H1 (cell line): ENCODE measurements around the gene PLGRKT. TPM values are rescaled to one million over a fixed set of nuclear protein-coding genes. Genes with fewer than 3 reads are reported as not detected.

Experiments used
- BACH1 ChIP-seq: IDR thresholded peaks from 2 replicates; pipeline ENCODE4 v1.6.1; 2012; ENCODE audit warnings: low read length, improper control_type of control experiment
- CREB1 ChIP-seq: IDR thresholded peaks from 2 replicates; pipeline ENCODE4 v1.6.1; 2012; ENCODE audit warnings: inconsistent platforms
- EGR1 ChIP-seq: IDR thresholded peaks from 2 replicates; pipeline ENCODE4 v1.6.1; 2011; ENCODE audit warnings: low read depth, low read length, borderline replicate concordance
- FOSL1 ChIP-seq: IDR thresholded peaks from 2 replicates; pipeline ENCODE4 v1.6.1; 2011; ENCODE audit warnings: mild to moderate bottlenecking, low read depth, low read length, moderate library complexity; ENCODE audit not compliant: insufficient read depth
- SIN3A ChIP-seq, 2 experiments: IDR thresholded peaks in 1 of 2; conservative IDR thresholded peaks in 1 of 2; 2 replicates each; pipeline ENCODE4 v1.6.1; 2011 to 2012; ENCODE audit warnings: low read length in 2 of 2, improper control_type of control experiment in 1 of 2, low read depth in 1 of 2, mild to moderate bottlenecking in 1 of 2
- SRF ChIP-seq: IDR thresholded peaks from 2 replicates; pipeline ENCODE4 v1.6.1; 2011; ENCODE audit warnings: mild to moderate bottlenecking, low read depth, low read length, moderate library complexity
- TCF12 ChIP-seq: IDR thresholded peaks from 2 replicates; pipeline ENCODE4 v1.6.1; 2011; ENCODE audit warnings: low read depth, mild to moderate bottlenecking, low read length
- ZNF274 ChIP-seq: IDR thresholded peaks from 2 replicates; pipeline ENCODE4 v1.7.0; 2012; ENCODE audit warnings: low read length, borderline replicate concordance; ENCODE audit errors: extremely low read depth
- polyA plus RNA-seq, 7 experiments: library from polyadenylated mRNA; depleted of rRNA in 3 of 7; stranded (reverse) in 5 of 7; unstranded in 2 of 7; fragments of >200 nt in 5 of 7; fragments of 200-250 nt in 2 of 7; gene quantifications; 1 replicate in 5 of 7; 2 replicates in 1 of 7; 4 replicates in 1 of 7; pipeline versions ENCODE4 v1.2.1 to v1.2.3, GENCODE V29; 2011 to 2013; ENCODE audit warnings: missing spikeins in 2 of 7, mixed read lengths in 2 of 7
- total RNA-seq: library from RNA; stranded (reverse); fragmentation: NEBNext Ultra II Directional; extraction: Animal tissue kit (Norgen Biotek cat#: 25700); gene quantifications from 2 replicates; pipeline ENCODE4 v1.2.1, GENCODE V29; 2021

Gene PLGRKT
- total and polyA plus RNA-seq, 2 of the 8 experiments (the other 6 are each of a cell fraction or from before 2014, with no cell fraction given), result 5.4 to 15.7 TPM

DNA sequence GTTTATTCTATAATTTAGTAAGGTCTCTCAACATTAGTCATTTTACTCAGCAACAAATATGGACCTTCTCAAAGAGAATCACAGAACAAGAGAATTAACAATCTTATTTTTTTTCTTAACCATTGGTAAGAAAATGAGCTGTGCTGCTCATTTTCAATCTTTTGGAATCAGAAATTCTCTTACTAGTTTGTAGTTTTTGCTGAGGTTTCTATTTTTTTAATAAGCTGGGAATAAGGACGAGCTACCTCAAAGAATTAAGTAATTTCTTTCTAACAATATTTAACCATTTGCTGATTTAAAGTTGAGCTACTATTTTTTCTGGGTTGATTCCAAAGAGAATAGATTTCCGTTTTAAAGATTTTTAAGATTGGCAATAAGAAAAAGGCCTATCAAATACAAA is 44.2 kb downstream of the PLGRKT start (continued):
- TF ChIP-seq ZNF274 (no peak), BACH1 (no peak), CREB1 (no peak), TCF12 (no peak), FOSL1 (no peak), SRF (no peak), SIN3A (conservative IDR thresholded peaks at IDR 0.05 in 1 of 2, IDR thresholded peaks at IDR 0.05 in 1 of 2; ENCODE audit: low read depth in 1 of 2, low read length in 2 of 2) (no peak), EGR1 (no peak)
- TF ChIP-seq, all 59 proteins: peak for 0
